Lower leg skin (tissue), 3 donors: ENCODE measurements around the gene SPINT4.

ENCODE experiments used
- CTCF ChIP-seq, 3 donors: fragments of 450-650 bp; IDR thresholded peaks; one replicate each; pipeline ENCODE4 v1.5.1; 2016; ENCODE audit warnings: antibody characterized with exemption in 3 of 3, mild to moderate bottlenecking in 3 of 3, moderate library complexity in 2 of 3
- POLR2A ChIP-seq, 2 donors: fragments of 450-650 bp; IDR thresholded peaks; one replicate each; pipeline ENCODE4 v1.6.1; 2016 to 2017; ENCODE audit warnings: antibody characterized with exemption in 2 of 2, mild to moderate bottlenecking in 1 of 2, moderate library complexity in 1 of 2

GRCh38 chr20:45765307-45765875, 43.2 kb downstream of the SPINT4 start:
- TF ChIP-seq POLR2A (IDR thresholded peaks at IDR 0.05) (no peak), CTCF (IDR thresholded peaks at IDR 0.05) (no peak)
